Measurements from ENCODE around the gene SMCO3. TPM values are rescaled to one million over a fixed set of nuclear protein-coding genes. Genes with fewer than 3 reads are reported as not detected.

Gene SMCO3
- not detected for total RNA-seq

- Mint-ChIP-seq H3K27ac (no peak within 1 kb of the TSS), H3K9me3 (peaks cover 3% of the 10 kb centered on the region), H3K27me3 (peaks cover 3% of the 10 kb centered on the region), H3K36me3 (ENCODE audit: low read depth) (no peaks in the 10 kb centered on the region), H3K4me3 (no peak within 1 kb of the TSS), H3K4me1 (peaks cover 21% of the 10 kb centered on the region)
- ChIA-PET CTCF (interaction anchor here (0.9 kb wide), 1 partner anchor 44 kb away, joined by 4 read pairs; a partner anchor contains a TSS), POLR2A (no interaction called here)
- DNase-seq, result no peak
Measured at GRCh38 chr12:14814014-14814413, at the start of gene SMCO3. Gene SMCO3, minus strand, starts transcription at chr12:14814182. Its CDS starts 7,502 bp downstream, at chr12:14806680.

DNA sequence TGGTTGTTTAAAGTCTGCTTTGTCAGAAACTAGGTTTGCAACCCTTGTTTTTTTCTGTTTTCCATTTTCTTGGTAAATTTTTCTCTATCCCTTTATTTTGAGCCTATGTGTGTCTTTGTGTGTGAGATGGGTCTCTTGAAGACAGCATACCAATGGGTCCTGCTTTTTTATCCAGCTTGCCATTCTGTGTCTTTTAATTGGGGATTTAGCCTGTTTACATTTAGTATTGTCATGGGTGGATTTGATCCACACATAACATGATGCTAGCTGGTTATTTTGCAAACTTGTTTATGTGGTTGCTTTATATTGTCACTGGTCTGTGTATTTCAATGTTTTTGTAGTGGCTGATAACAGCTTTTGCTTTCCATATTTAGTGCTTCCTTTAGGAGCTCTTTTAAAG is 46.5 kb upstream of the SMCO3 start:
- ChIA-PET CTCF (interaction anchor here (0.6 to 0.7 kb wide), 2 partner anchors 21 to 33 kb away, joined by 4 to 5 read pairs; no protein-coding TSS in a partner anchor), POLR2A (no interaction called here)
- no peaks in the 10 kb centered on the region for H3K4me1 Mint-ChIP-seq
- H3K27ac Mint-ChIP-seq, result no peak overlapping the region
- DNase-seq, result no peak
- H3K9me3 Mint-ChIP-seq, result peaks cover 26% of the 10 kb centered on the region
- peaks cover 3% of the 10 kb centered on the region for H3K27me3 Mint-ChIP-seq
- H3K4me3 Mint-ChIP-seq, result no peak overlapping the region
- H3K36me3 Mint-ChIP-seq (ENCODE audit: low read depth), result peaks cover 7% of the 10 kb centered on the region

DNA sequence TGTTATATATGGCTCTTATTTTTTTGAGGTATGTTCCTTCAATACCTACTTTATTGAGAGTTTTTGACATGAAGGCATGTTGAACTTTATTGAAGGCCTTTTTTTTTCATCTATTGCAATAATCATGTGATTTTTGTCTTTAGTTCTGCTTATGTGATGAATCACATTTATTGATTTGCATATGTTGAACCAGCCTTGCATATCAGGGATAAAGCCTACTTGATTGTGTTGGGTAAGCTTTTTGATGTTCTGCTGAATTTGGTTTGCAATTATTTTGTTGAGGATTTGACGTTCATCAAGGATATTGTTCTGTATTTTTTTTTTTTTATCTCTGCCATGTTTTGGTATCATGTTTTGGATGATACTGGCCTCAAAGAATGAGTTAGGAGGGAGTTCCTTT is 44.5 kb upstream of the SMCO3 start:
- ChIA-PET POLR2A (no interaction called here), CTCF (no interaction called here)
- Mint-ChIP-seq H3K27ac (no peak overlapping the region), H3K4me3 (no peak overlapping the region), H3K27me3 (peaks cover 3% of the 10 kb centered on the region), H3K4me1 (no peaks in the 10 kb centered on the region), H3K9me3 (peaks cover 26% of the 10 kb centered on the region), H3K36me3 (ENCODE audit: low read depth) (peaks cover 7% of the 10 kb centered on the region)
- DNase-seq, result no peak

GRCh38 chr12:14854586-14855183 is 40.7 kb upstream of the SMCO3 start:
- H3K27ac Mint-ChIP-seq, result no peak overlapping the region
- ChIA-PET POLR2A (no interaction called here), CTCF (interaction anchor here (0.8 kb wide), 1 partner anchor 13 kb away, joined by 3 read pairs; no protein-coding TSS in a partner anchor)
- H3K4me1 Mint-ChIP-seq, result no peaks in the 10 kb centered on the region
- H3K4me3 Mint-ChIP-seq, result no peak overlapping the region
- no peaks in the 10 kb centered on the region for H3K36me3 Mint-ChIP-seq (ENCODE audit: low read depth)
- H3K9me3 Mint-ChIP-seq, result peaks cover 12% of the 10 kb centered on the region
- no peak for DNase-seq
- peaks cover 3% of the 10 kb centered on the region for H3K27me3 Mint-ChIP-seq

GRCh38 chr12:14853961-14854360 is 40.0 kb upstream of the SMCO3 start:
- Mint-ChIP-seq H3K4me3 (no peak overlapping the region), H3K36me3 (ENCODE audit: low read depth) (no peaks in the 10 kb centered on the region), H3K27me3 (peaks cover 3% of the 10 kb centered on the region), H3K27ac (no peak overlapping the region), H3K4me1 (no peaks in the 10 kb centered on the region), H3K9me3 (peaks cover 10% of the 10 kb centered on the region)
- ChIA-PET CTCF (interaction anchor here (0.8 kb wide), 1 partner anchor 14 kb away, joined by 3 read pairs; no protein-coding TSS in a partner anchor), POLR2A (no interaction called here)
- DNase-seq, result no peak

- POLR2A ChIA-PET, result no interaction called here
- CTCF ChIA-PET, result interaction anchor here (0.6 to 0.9 kb wide), 3 partner anchors 142 to 1744 kb away, joined by 3 to 4 read pairs (median 3); no protein-coding TSS in a partner anchor
Measured at GRCh38 chr12:14852880-14853279, 38.9 kb upstream of the SMCO3 start.

GRCh38 chr12:14850929-14851663 is 37.1 kb upstream of the SMCO3 start:
- POLR2A ChIA-PET, result no interaction called here
- Mint-ChIP-seq H3K9me3 (no peaks in the 10 kb centered on the region), H3K4me3 (no peak overlapping the region), H3K4me1 (peaks cover 2% of the 10 kb centered on the region), H3K27ac (no peak overlapping the region), H3K27me3 (no peaks in the 10 kb centered on the region), H3K36me3 (ENCODE audit: low read depth) (no peaks in the 10 kb centered on the region)
- CTCF ChIA-PET, result interaction anchor here (0.7 to 0.8 kb wide), 2 partner anchors 266 to 371 kb away, joined by 3 read pairs; no protein-coding TSS in a partner anchor
- DNase-seq, result no peak

More at GRCh38 chr12:14852880-14853279, 38.9 kb upstream of the SMCO3 start:
- H3K27me3 Mint-ChIP-seq, result peaks cover 3% of the 10 kb centered on the region
- H3K9me3 Mint-ChIP-seq, result peaks cover 8% of the 10 kb centered on the region
- no peak overlapping the region for H3K27ac Mint-ChIP-seq
- no peak for DNase-seq
- no peaks in the 10 kb centered on the region for H3K36me3 Mint-ChIP-seq (ENCODE audit: low read depth)
- H3K4me3 Mint-ChIP-seq, result no peak overlapping the region
- no peaks in the 10 kb centered on the region for H3K4me1 Mint-ChIP-seq

- no peak overlapping the region for H3K27ac Mint-ChIP-seq
- ChIA-PET CTCF (no interaction called here), POLR2A (no interaction called here)
- H3K9me3 Mint-ChIP-seq, result no peaks in the 10 kb centered on the region
- no peak overlapping the region for H3K4me3 Mint-ChIP-seq
- H3K27me3 Mint-ChIP-seq, result no peaks in the 10 kb centered on the region
- peaks cover 5% of the 10 kb centered on the region for H3K4me1 Mint-ChIP-seq
- no peak for DNase-seq
- H3K36me3 Mint-ChIP-seq (ENCODE audit: low read depth), result no peaks in the 10 kb centered on the region
Measured at GRCh38 chr12:14849661-14850060, 35.7 kb upstream of the SMCO3 start.

- no peaks in the 10 kb centered on the region for H3K27me3 Mint-ChIP-seq
- no peak overlapping the region for H3K4me3 Mint-ChIP-seq
- peaks cover 5% of the 10 kb centered on the region for H3K4me1 Mint-ChIP-seq
- no peak overlapping the region for H3K27ac Mint-ChIP-seq
- no peaks in the 10 kb centered on the region for H3K9me3 Mint-ChIP-seq
- ChIA-PET CTCF (interaction anchor here (1.2 to 1.9 kb wide), 2 partner anchors 19 to 149 kb away, joined by 3 to 8 read pairs; no protein-coding TSS in a partner anchor), POLR2A (no interaction called here)
- no peak for DNase-seq
- H3K36me3 Mint-ChIP-seq (ENCODE audit: low read depth), result no peaks in the 10 kb centered on the region
Measured at GRCh38 chr12:14846876-14847580, 33.0 kb upstream of the SMCO3 start.

DNA sequence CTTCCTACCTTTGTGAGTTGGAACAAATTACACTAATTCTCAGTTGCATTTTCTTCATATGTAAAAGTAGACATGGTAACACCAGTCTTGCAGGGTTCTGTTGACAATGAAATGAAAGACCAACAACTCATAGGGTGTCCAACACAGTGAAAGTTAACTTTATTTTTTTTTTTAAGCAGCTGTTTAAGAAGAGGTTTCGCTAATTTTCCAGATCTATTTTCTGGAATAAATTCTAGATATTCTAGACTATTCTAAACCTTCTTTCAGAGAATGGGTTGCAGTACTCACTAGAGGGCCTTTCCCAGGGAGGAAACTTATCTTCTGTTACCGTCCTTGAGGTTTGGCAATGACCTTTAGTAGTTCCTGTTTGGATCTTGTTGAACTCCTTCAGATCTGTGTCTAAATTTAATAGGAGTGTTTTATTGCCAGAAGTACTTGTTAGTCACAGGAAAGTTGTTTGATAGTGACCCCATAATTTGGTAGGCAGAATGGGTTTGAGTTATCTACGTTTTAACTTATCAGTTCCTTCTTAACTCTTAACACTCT is 32.1 kb upstream of the SMCO3 start:
- Mint-ChIP-seq H3K9me3 (no peaks in the 10 kb centered on the region), H3K4me3 (no peak overlapping the region), H3K27ac (no peak overlapping the region), H3K36me3 (ENCODE audit: low read depth) (no peaks in the 10 kb centered on the region), H3K27me3 (peaks cover 3% of the 10 kb centered on the region), H3K4me1 (peaks cover 5% of the 10 kb centered on the region)
- ChIA-PET CTCF (interaction anchor here (0.6 to 1.9 kb wide), 3 partner anchors 10 to 150 kb away, joined by 3 to 8 read pairs (median 4); no protein-coding TSS in a partner anchor), POLR2A (no interaction called here)
- no peak for DNase-seq

- ChIA-PET POLR2A (no interaction called here), CTCF (interaction anchor here (1.1 kb wide), 1 partner anchor 150 kb away, joined by 4 read pairs; no protein-coding TSS in a partner anchor)
- Mint-ChIP-seq H3K4me3 (no peak overlapping the region), H3K4me1 (peaks cover 5% of the 10 kb centered on the region), H3K9me3 (no peaks in the 10 kb centered on the region), H3K27me3 (peaks cover 6% of the 10 kb centered on the region), H3K36me3 (ENCODE audit: low read depth) (no peaks in the 10 kb centered on the region), H3K27ac (no peak overlapping the region)
- peak; percentile 55 for DNase-seq
Measured at GRCh38 chr12:14845350-14845750, 31.4 kb upstream of the SMCO3 start.

- Mint-ChIP-seq H3K4me3 (no peak overlapping the region), H3K9me3 (no peaks in the 10 kb centered on the region), H3K36me3 (ENCODE audit: low read depth) (no peaks in the 10 kb centered on the region), H3K27ac (no peak overlapping the region), H3K4me1 (peaks cover 5% of the 10 kb centered on the region), H3K27me3 (peaks cover 12% of the 10 kb centered on the region)
- ChIA-PET POLR2A (no interaction called here), CTCF (interaction anchor here (0.6 kb wide), 1 partner anchor 14 kb away, joined by 3 read pairs; no protein-coding TSS in a partner anchor)
- no peak for DNase-seq
Measured at GRCh38 chr12:14844401-14844800, 30.4 kb upstream of the SMCO3 start.
